HG02840 (cell line): ENCODE measurements around the gene USP32.

Experiments
- ATAC-seq: cut with Tn5 transposase; IDR thresholded peaks from one replicate; pipeline ENCODE4 v1.9.1; 2021; ENCODE audit warnings: mild to moderate bottlenecking, moderate library complexity, moderate number of reproducible peaks; ENCODE audit not compliant: unreplicated experiment, low FRiP score

USP32 gene

GRCh38 chr17:60163108-60163784 lies 228.7 kb downstream of the USP32 start:
- no peak for ATAC-seq

GRCh38 chr17:60161598-60162330 lies 230.2 kb downstream of the USP32 start:
- no peak for ATAC-seq

GRCh38 chr17:60160829-60161501 lies 231.0 kb downstream of the USP32 start:
- ATAC-seq: no peak

- no peak for ATAC-seq
These were observed 232.5 kb downstream of the USP32 start for GRCh38 chr17:60159479-60159866.

- ATAC-seq: no peak
These were observed 233.0 kb downstream of the USP32 start for GRCh38 chr17:60158751-60159478.

- ATAC-seq: no peak
These were observed 234.4 kb downstream of the USP32 start for GRCh38 chr17:60157487-60158040.

GRCh38 chr17:60156746-60157145 lies 235.2 kb downstream of the USP32 start:
- ATAC-seq: no peak

GRCh38 chr17:60155815-60156214 lies 236.1 kb downstream of the USP32 start:
- no peak for ATAC-seq

GRCh38 chr17:60155427-60155814 lies 236.5 kb downstream of the USP32 start:
- ATAC-seq: no peak

- no peak for ATAC-seq
These were observed 237.1 kb downstream of the USP32 start for GRCh38 chr17:60154616-60155426.

- no peak for ATAC-seq
These were observed 238.1 kb downstream of the USP32 start for GRCh38 chr17:60153606-60154390.

GRCh38 chr17:60151355-60151754 lies 240.6 kb downstream of the USP32 start:
- ATAC-seq: no peak

GRCh38 chr17:60149691-60150582 lies 242.0 kb downstream of the USP32 start, which contains the start of gene CA4:
CA4 (plus strand) TSS chr17:60149973; CDS start chr17:60150035, 62 bp downstream.
- no peak for ATAC-seq

- no peak for ATAC-seq
These were observed 243.6 kb downstream of the USP32 start for GRCh38 chr17:60148373-60148772.

- no peak for ATAC-seq
These were observed 244.2 kb downstream of the USP32 start for GRCh38 chr17:60147553-60148223.

GRCh38 chr17:60146206-60146605 lies 245.7 kb downstream of the USP32 start:
- ATAC-seq: no peak
